HepG2 (cell line): ENCODE measurements around the gene ARHGAP26. TPM values are rescaled to one million over a fixed set of nuclear protein-coding genes. Genes with fewer than 3 reads are reported as not detected.

Experiments used
- ATF1 ChIP-seq: IDR thresholded peaks from 2 replicates; pipeline ENCODE4 v1.6.1; 2016; ENCODE audit warnings: mild to moderate bottlenecking, control low read depth
- CENPT ChIP-seq: sonication (generic); formaldehyde crosslinking; IDR thresholded peaks from 2 replicates; pipeline ENCODE4 v1.8.0; 2022; ENCODE audit warnings: low read depth, mild to moderate bottlenecking, moderate library complexity, missing genetic modification reagents
- EED ChIP-seq: sonication (generic); formaldehyde crosslinking; IDR thresholded peaks from 2 replicates; pipeline ENCODE4 v1.5.0; 2020; ENCODE audit warnings: mild to moderate bottlenecking, missing genetic modification reagents
- NAIF1 ChIP-seq: sonication (generic); formaldehyde crosslinking; IDR thresholded peaks from 2 replicates; pipeline ENCODE4 v1.5.0; 2020; ENCODE audit warnings: mild to moderate bottlenecking, missing genetic modification reagents, borderline replicate concordance
- NCOA2 ChIP-seq: sonication (generic); formaldehyde crosslinking; IDR thresholded peaks from 2 replicates; pipeline ENCODE4 v1.8.0; 2022; ENCODE audit warnings: inconsistent platforms
- NR2F1 ChIP-seq, 2 experiments: fragments of 450-650 bp in 1 of 2; formaldehyde crosslinking in 1 of 2; IDR thresholded peaks; 2 replicates each; pipeline versions ENCODE4 v1.5.0 to v1.6.1; 2016 to 2020; ENCODE audit warnings: mild to moderate bottlenecking in 1 of 2, missing compliant biosample characterization in 1 of 2, missing genetic modification reagents in 1 of 2, moderate library complexity in 1 of 2
- PAX8 ChIP-seq: sonication (generic); formaldehyde crosslinking; IDR thresholded peaks from 2 replicates; pipeline ENCODE4 v1.8.0; 2022; ENCODE audit warnings: mild to moderate bottlenecking, missing genetic modification reagents, borderline replicate concordance
- PHB2 ChIP-seq: fragments of 450-650 bp; IDR thresholded peaks from 2 replicates; pipeline ENCODE4 v1.6.1; 2018; ENCODE audit not compliant: partially characterized antibody
- RBFOX2 ChIP-seq: fragments of 200-400 bp; formaldehyde crosslinking; IDR thresholded peaks from 2 replicates; pipeline ENCODE4 v1.6.1; 2017; ENCODE audit warnings: low read depth, mild to moderate bottlenecking, low read length
- SMAD3 ChIP-seq: sonication (generic); formaldehyde crosslinking; IDR thresholded peaks from 2 replicates; pipeline ENCODE4 v1.4.0; 2020; ENCODE audit warnings: missing genetic modification reagents
- SMC3 ChIP-seq: IDR thresholded peaks from 2 replicates; pipeline ENCODE4 v1.6.1; 2011; ENCODE audit warnings: low read length, improper control_type of control experiment
- YEATS2 ChIP-seq: sonication (generic); formaldehyde crosslinking; IDR thresholded peaks from 2 replicates; pipeline ENCODE4 v1.4.0; 2020; ENCODE audit warnings: missing genetic modification reagents, borderline replicate concordance
- ZBTB20 ChIP-seq: sonication (generic); formaldehyde crosslinking; IDR thresholded peaks from 2 replicates; pipeline ENCODE4 v1.8.1; 2023; ENCODE audit warnings: missing genetic modification reagents, low read depth, mild to moderate bottlenecking, borderline replicate concordance
- ZNF101 ChIP-seq: sonication (generic); formaldehyde crosslinking; IDR thresholded peaks from 2 replicates; pipeline ENCODE4 v1.4.0; 2020; ENCODE audit warnings: mild to moderate bottlenecking, low read depth, missing genetic modification reagents, borderline replicate concordance
- ZNF317 ChIP-seq: sonication (generic); formaldehyde crosslinking; IDR thresholded peaks from 2 replicates; pipeline ENCODE4 v1.5.0; 2020; ENCODE audit warnings: mild to moderate bottlenecking, missing genetic modification reagents
- ZNF639 ChIP-seq: conservative IDR thresholded peaks from 2 replicates; pipeline ENCODE4 v1.6.1; 2018; ENCODE audit warnings: missing genetic modification reagents
- polyA plus RNA-seq, 8 experiments: library from polyadenylated mRNA; depleted of rRNA in 3 of 8; stranded (reverse) in 7 of 8; unstranded in 1 of 8; fragments of >200 nt; fragmentation: Illumina TruSeq in 4 of 8; extraction: Trizol in 4 of 8; gene quantifications; 2 replicates each; pipeline versions ENCODE4 v1.2.1 to v1.2.3, GENCODE V29; 2011 to 2016; ENCODE audit warnings: low read depth in 4 of 8, missing spikeins in 1 of 8, mixed read lengths in 1 of 8; ENCODE audit not compliant: insufficient read depth in 1 of 8
- total RNA-seq, 5 experiments: library from RNA; depleted of rRNA; stranded (reverse); fragments of >200 nt; fragmentation: Illumina TruSeq; extraction: Trizol; gene quantifications; 2 replicates each; pipeline ENCODE4 v1.2.3, GENCODE V29; 2016; ENCODE audit warnings: low read depth in 1 of 5
- TF ChIP-seq, protein P1 (sequence below), 2 experiments: sonication (generic) in 1 of 2; formaldehyde crosslinking in 1 of 2; IDR thresholded peaks; 2 replicates each; pipeline versions ENCODE4 v1.4.0 to v1.6.1; 2016 to 2020; ENCODE audit warnings: borderline replicate concordance in 1 of 2, low read depth in 1 of 2, mild to moderate bottlenecking in 1 of 2, missing genetic modification reagents in 1 of 2
- TF ChIP-seq, protein P2 (sequence below): sonication (generic); formaldehyde crosslinking; IDR thresholded peaks from 2 replicates; pipeline ENCODE4 v1.8.1; 2023; ENCODE audit warnings: mild to moderate bottlenecking, missing genetic modification reagents
- TF ChIP-seq, protein P3 (sequence below): IDR thresholded peaks from 2 replicates; pipeline ENCODE4 v1.6.1; 2016; ENCODE audit warnings: low read depth

ARHGAP26 gene
- total and polyA plus RNA-seq, 2 of the 13 experiments (the other 11 are each of a cell fraction or from before 2014, with no cell fraction given) = 9.6 to 18.2 TPM

DNA sequence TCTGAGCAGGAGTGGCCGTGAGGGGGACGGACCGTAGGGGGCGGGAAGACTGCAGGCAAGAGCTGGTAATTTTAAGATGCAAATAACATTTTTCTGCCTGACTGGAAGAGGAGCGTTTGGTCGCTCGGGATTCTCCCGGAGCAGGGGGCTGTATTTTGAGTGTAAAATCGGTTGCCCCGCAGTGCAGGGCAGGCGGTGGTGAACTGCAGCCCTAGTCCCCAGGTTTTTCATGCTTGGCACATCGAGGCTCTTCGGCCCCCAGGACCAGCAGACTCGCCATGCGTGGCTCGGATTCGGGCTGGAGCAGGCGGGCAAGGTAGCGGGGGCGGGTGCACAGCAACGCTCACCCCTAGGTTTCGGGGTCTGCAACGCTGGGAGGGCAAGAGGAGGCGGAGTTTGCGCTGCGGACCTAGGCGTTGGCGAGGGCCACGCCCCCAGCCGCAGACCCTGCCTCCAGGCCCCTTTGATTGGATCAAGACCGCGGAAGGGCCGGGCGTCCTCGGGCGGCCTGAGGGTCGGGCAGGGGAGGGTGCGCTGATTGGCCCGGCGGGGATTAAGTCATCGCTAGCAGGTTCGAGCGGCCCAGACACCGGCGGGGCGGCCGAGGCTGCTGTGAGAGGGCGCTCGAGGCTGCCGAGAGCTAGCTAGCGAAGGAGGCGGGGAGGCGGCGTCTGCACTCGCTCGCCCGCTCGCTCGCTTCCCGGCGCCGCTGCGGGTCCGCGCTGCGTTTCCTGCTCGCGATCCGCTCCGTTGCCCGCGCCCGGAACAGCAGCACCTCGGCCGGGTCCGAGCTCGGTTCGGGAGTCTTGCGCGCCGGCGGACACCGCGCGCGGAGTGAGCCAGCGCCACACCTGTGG, at the start of gene ARHGAP26 (continued):
- TF ChIP-seq, protein P1, sequence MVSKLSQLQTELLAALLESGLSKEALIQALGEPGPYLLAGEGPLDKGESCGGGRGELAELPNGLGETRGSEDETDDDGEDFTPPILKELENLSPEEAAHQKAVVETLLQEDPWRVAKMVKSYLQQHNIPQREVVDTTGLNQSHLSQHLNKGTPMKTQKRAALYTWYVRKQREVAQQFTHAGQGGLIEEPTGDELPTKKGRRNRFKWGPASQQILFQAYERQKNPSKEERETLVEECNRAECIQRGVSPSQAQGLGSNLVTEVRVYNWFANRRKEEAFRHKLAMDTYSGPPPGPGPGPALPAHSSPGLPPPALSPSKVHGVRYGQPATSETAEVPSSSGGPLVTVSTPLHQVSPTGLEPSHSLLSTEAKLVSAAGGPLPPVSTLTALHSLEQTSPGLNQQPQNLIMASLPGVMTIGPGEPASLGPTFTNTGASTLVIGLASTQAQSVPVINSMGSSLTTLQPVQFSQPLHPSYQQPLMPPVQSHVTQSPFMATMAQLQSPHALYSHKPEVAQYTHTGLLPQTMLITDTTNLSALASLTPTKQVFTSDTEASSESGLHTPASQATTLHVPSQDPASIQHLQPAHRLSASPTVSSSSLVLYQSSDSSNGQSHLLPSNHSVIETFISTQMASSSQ (IDR thresholded peaks at IDR 0.05; ENCODE audit: low read depth) = no peak
- TF ChIP-seq, protein P1 (CRISPR knock-in tag; IDR thresholded peaks at IDR 0.05; ENCODE audit: borderline replicate concordance) = peak; percentile 27; the same call in 1 of the 2 replicates
- TF ChIP-seq ATF1 (CRISPR knock-in tag) (no peak), RBFOX2 (peak; percentile 78), CENPT (CRISPR knock-in tag) (no peak), YEATS2 (CRISPR knock-in tag) (no peak), SMAD3 (CRISPR knock-in tag) (0 out of 2 replicates have a peak, but pooled peaks have one; percentile 16), PAX8 (CRISPR knock-in tag) (no peak), NR2F1 (CRISPR knock-in tag; IDR thresholded peaks at IDR 0.05) (no peak), NAIF1 (CRISPR knock-in tag) (peak; percentile 92), SMC3 (no peak), ZNF101 (CRISPR knock-in tag) (no peak), ZNF317 (CRISPR knock-in tag) (peak; percentile 57; the same call in 1 of the 2 replicates), EED (CRISPR knock-in tag) (no peak), ZNF639 (no peak), ZBTB20 (CRISPR knock-in tag) (peak; percentile 32; the same call in 1 of the 2 replicates), PHB2 (no peak), NCOA2 (CRISPR knock-in tag) (no peak)
- TF ChIP-seq, protein P2, sequence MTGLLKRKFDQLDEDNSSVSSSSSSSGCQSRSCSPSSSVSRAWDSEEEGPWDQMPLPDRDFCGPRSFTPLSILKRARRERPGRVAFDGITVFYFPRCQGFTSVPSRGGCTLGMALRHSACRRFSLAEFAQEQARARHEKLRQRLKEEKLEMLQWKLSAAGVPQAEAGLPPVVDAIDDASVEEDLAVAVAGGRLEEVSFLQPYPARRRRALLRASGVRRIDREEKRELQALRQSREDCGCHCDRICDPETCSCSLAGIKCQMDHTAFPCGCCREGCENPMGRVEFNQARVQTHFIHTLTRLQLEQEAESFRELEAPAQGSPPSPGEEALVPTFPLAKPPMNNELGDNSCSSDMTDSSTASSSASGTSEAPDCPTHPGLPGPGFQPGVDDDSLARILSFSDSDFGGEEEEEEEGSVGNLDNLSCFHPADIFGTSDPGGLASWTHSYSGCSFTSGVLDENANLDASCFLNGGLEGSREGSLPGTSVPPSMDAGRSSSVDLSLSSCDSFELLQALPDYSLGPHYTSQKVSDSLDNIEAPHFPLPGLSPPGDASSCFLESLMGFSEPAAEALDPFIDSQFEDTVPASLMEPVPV = peak; percentile 74; the same call in 1 of the 2 replicates
- TF ChIP-seq, protein P3, sequence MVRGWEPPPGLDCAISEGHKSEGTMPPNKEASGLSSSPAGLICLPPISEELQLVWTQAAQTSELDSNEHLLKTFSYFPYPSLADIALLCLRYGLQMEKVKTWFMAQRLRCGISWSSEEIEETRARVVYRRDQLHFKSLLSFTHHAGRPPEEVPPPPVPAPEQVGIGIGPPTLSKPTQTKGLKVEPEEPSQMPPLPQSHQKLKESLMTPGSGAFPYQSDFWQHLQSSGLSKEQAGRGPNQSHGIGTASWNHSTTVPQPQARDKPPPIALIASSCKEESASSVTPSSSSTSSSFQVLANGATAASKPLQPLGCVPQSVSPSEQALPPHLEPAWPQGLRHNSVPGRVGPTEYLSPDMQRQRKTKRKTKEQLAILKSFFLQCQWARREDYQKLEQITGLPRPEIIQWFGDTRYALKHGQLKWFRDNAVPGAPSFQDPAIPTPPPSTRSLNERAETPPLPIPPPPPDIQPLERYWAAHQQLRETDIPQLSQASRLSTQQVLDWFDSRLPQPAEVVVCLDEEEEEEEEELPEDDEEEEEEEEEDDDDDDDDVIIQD = peak; percentile 37; the same call in 1 of the 2 replicates
